Testis (tissue), 3 donors: Measurements from ENCODE around the gene GARNL3. TPM values are rescaled to one million over a fixed set of nuclear protein-coding genes. Genes with fewer than 3 reads are reported as not detected.

Source experiments
- DNase-seq: peaks from one replicate; pipeline ENCODE4 v3.0.0-alpha.2; 2019
- H3K27ac ChIP-seq, 2 donors: fragments of 200-600 bp; sonication (generic); one replicate each; pipeline ENCODE4 v1.5.1; 2019
- H3K27me3 ChIP-seq: fragments of 200-600 bp; sonication (generic); one replicate; pipeline ENCODE4 v1.5.1; 2019
- H3K36me3 ChIP-seq: fragments of 200-600 bp; sonication (generic); one replicate; pipeline ENCODE4 v1.5.1; 2017; ENCODE audit warnings: low read depth; ENCODE audit errors: missing control alignments
- H3K4me1 ChIP-seq: fragments of 200-600 bp; sonication (generic); one replicate; pipeline ENCODE4 v1.5.1; 2019
- H3K4me3 ChIP-seq, 2 donors: fragments of 200-600 bp; sonication (generic); one replicate each; pipeline ENCODE4 v1.5.1; 2017 to 2019
- H3K9me3 ChIP-seq: fragments of 200-600 bp; sonication (generic); one replicate; pipeline ENCODE4 v1.5.1; 2017
- POLR2A ChIP-seq: fragments of 450-650 bp; IDR thresholded peaks from one replicate; pipeline ENCODE4 v1.6.1; 2017; ENCODE audit warnings: antibody characterized with exemption, mild to moderate bottlenecking, moderate library complexity
- WGBS, 2 donors: methylation state at CpG; one replicate each; pipeline ENCODE4 v1.1.5; 2018; 5-methylcytosine and 5-hydroxymethylcytosine counted together
- intact Hi-C: fragments of 100-400 bp; cut with DNase I; formaldehyde crosslinking; loops from one replicate; pipeline ENCODE4 v1.15.1; 2023; ENCODE audit warnings: low total_unique reads
- polyA plus RNA-seq: library from polyadenylated mRNA; stranded (reverse); fragments of 350-450 nt; fragmentation: Illumina TruSeq; extraction: RNeasy Lipid Tissue Mini Kit (QIAGEN cat#74804); gene quantifications from one replicate; pipeline ENCODE4 v1.2.3, GENCODE V29; 2014; ENCODE audit warnings: low read depth, low replicate concordance; ENCODE audit not compliant: insufficient read depth
- total RNA-seq, 2 donors: library from RNA; depleted of rRNA; stranded (reverse); fragments of >200 nt; gene quantifications; one replicate each; pipeline ENCODE4 v1.2.3, GENCODE V29; 2016
- TF ChIP-seq, protein P1 (sequence below), 3 experiments: fragments of 450-650 bp in 2 of 3; fragments of 200-600 bp in 1 of 3; sonication (generic) in 1 of 3; IDR thresholded peaks; one replicate each; pipeline ENCODE4 v1.5.1; 2016 to 2019; ENCODE audit warnings: antibody characterized with exemption in 3 of 3, mild to moderate bottlenecking in 2 of 3, moderate library complexity in 1 of 3

GARNL3 gene
- total and polyA plus RNA-seq, 3 donors from 2014 or later = 12.9 to 42.8 (median 25.9) TPM

DNA sequence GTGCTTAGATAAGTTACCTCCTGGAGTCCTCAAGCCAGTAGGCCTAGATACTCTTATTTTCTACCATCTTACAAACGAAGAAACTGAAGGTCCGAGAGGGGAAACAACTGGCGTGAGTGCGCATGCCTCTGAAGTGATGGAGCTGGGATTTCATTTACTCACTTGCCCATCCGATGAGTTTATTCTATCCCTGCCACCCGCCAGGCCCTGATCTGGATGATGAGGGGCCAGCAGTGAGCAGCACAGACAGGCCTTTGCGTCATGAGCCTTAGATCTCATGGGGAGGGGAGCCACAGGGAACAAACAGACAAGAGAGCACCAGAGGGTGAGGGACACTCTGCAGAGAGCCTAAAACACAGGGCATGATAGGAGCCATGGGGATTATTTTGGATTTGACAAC is 98.3 kb downstream of the GARNL3 start:
- no peak for TF ChIP-seq POLR2A
- TF ChIP-seq, protein P1, sequence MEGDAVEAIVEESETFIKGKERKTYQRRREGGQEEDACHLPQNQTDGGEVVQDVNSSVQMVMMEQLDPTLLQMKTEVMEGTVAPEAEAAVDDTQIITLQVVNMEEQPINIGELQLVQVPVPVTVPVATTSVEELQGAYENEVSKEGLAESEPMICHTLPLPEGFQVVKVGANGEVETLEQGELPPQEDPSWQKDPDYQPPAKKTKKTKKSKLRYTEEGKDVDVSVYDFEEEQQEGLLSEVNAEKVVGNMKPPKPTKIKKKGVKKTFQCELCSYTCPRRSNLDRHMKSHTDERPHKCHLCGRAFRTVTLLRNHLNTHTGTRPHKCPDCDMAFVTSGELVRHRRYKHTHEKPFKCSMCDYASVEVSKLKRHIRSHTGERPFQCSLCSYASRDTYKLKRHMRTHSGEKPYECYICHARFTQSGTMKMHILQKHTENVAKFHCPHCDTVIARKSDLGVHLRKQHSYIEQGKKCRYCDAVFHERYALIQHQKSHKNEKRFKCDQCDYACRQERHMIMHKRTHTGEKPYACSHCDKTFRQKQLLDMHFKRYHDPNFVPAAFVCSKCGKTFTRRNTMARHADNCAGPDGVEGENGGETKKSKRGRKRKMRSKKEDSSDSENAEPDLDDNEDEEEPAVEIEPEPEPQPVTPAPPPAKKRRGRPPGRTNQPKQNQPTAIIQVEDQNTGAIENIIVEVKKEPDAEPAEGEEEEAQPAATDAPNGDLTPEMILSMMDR (IDR thresholded peaks at IDR 0.05) = no peak
- Histone ChIP-seq H3K4me1 (no peaks in the 10 kb centered on the region), H3K9me3 (no peaks in the 10 kb centered on the region), H3K36me3 (no peaks in the 10 kb centered on the region), H3K27me3 (no peaks in the 10 kb centered on the region), H3K27ac (no peak overlapping the region), H3K4me3 (no peak overlapping the region)
- intact Hi-C loops = no loop called here
- no peak for DNase-seq
- WGBS, 2 donors = 93 to 95% methylated on average over 7 of the region's 7 CpGs

DNA sequence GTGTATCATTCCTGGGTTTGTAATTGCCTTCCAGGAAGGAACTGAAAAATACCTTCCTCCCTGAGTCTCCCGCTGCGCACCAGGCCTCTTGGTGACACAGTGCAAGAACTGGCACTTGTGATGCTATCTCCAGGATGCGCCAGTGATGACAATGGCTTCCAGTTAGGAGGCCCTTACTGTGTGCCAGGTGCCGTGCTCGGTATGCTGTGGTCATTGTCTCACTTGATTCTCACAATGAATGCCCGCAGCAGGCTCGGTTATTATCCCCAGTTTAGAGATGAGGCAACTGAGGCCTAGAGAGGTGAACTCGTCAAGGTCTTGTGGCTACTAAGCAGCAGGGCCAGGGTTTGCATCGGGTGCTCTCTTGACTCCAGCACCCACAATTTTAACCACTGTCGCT is 100.9 kb downstream of the GARNL3 start:
- Histone ChIP-seq H3K4me3 (no peak overlapping the region), H3K27me3 (no peaks in the 10 kb centered on the region), H3K4me1 (no peaks in the 10 kb centered on the region), H3K36me3 (no peaks in the 10 kb centered on the region), H3K9me3 (no peaks in the 10 kb centered on the region), H3K27ac (no peak overlapping the region)
- TF ChIP-seq, protein P1 (IDR thresholded peaks at IDR 0.05) = no peak
- no peak for TF ChIP-seq POLR2A
- WGBS, 2 donors = 91 to 98% methylated on average over 8 to 10 of the region's 10 CpGs
- DNase-seq = peak; percentile 6
- intact Hi-C loops = no loop called here

DNA sequence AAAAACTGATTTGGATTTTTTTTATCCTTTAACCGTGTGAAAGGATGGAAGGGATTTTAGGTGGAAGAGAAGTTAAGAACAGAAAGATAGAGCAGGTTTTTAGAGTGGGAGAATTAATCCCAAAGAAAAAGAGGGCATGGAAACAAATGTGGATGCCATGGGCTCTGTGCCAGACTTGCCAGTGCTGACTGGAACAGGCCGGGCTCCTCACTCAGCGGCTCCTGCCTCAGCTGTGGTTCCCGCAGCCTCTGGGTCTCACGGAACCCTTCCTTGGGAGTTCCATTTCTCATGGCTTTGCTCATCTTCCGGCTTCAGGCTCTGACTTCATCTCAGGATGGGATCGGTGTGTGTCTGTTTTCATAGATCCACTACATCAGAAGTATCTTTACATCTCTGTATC is 102.0 kb downstream of the GARNL3 start:
- intact Hi-C loops = no loop called here
- no peaks in the 10 kb centered on the region for H3K4me1 ChIP-seq
- peak; percentile 14 for DNase-seq
- no peaks in the 10 kb centered on the region for H3K36me3 ChIP-seq
- no peak overlapping the region for H3K27ac ChIP-seq
- no peak for TF ChIP-seq POLR2A
- TF ChIP-seq, protein P1 (IDR thresholded peaks at IDR 0.05) = no peak
- no peak overlapping the region for H3K4me3 ChIP-seq
- no peaks in the 10 kb centered on the region for H3K27me3 ChIP-seq
- WGBS, 2 donors = 88 to 90% methylated on average over 7 of the region's 7 CpGs
- H3K9me3 ChIP-seq = no peaks in the 10 kb centered on the region

DNA sequence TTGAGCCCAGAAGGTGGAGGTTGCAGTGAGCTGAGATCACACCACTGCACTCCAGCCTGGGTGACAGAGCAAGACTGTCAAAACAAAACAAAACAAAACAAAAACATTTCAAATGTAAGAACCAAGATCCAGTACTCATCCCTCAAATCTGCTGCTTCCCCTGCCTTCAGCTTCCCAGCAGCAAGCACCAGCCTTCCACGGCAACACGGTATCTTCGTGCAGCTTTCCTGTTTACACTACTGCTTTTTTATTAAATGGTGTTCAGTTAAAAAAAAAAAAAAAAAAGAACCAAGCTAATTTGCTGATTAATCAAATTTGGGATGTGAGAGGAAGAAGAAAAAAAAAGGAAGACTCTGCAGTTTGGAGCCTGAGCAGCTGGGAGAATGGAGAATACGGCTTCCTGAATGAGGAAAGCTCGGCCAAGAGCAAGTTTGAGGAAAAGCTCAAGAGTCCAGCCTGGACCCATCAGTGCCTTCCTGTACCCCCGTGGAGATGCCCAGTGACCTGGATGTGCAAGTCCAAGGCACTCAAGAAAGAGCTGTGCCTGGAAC is 104.4 kb downstream of the GARNL3 start:
- Histone ChIP-seq H3K27ac (no peak overlapping the region), H3K4me1 (peaks cover 3% of the 10 kb centered on the region), H3K27me3 (no peaks in the 10 kb centered on the region), H3K9me3 (no peaks in the 10 kb centered on the region), H3K36me3 (no peaks in the 10 kb centered on the region), H3K4me3 (no peak overlapping the region)
- intact Hi-C loops = no loop called here
- WGBS, 2 donors = 76 to 77% methylated on average over 6 of the region's 6 CpGs
- peak; percentile 11 for DNase-seq
- TF ChIP-seq POLR2A = no peak
- TF ChIP-seq, protein P1 (IDR thresholded peaks at IDR 0.05) = no peak

DNA sequence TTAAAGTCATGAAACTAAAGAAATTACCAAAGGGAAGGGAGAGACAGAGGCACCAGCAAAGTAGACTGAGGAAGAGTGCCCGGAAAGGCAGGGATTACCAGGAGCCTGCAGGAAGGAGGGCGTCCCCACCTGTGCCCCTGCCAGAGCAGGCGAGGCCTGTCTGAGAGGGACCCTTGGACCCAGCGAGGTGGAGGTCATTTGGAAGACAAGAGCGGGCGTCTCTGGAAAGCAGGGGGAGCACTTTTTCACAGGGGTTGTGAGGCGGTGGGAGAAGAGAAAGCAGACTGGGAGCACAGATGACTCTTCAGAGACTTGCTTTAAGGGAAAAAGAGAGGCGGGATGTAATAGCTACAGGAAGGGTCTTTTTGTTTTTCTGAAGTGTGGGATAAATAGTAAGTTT is 104.9 kb downstream of the GARNL3 start:
- no peaks in the 10 kb centered on the region for H3K27me3 ChIP-seq
- intact Hi-C loops = no loop called here
- DNase-seq = peak; percentile 9
- H3K9me3 ChIP-seq = no peaks in the 10 kb centered on the region
- peaks cover 3% of the 10 kb centered on the region for H3K4me1 ChIP-seq
- WGBS, 2 donors = 93 to 95% methylated on average over 8 of the region's 8 CpGs
- no peaks in the 10 kb centered on the region for H3K36me3 ChIP-seq
- no peak overlapping the region for H3K27ac ChIP-seq
- no peak overlapping the region for H3K4me3 ChIP-seq
- TF ChIP-seq, protein P1 (IDR thresholded peaks at IDR 0.05) = no peak
- no peak for TF ChIP-seq POLR2A
